ENCODE results near the gene RSAD2. TPM values are rescaled to one million over a fixed set of nuclear protein-coding genes. Genes with fewer than 3 reads are reported as not detected.

RSAD2 gene
- total and polyA plus RNA-seq, 9 of the 15 experiments (the other 6 are each of a cell fraction or from before 2014, with no cell fraction given): 0.15 to 1.4 (median 0.28) TPM

GRCh38 chr2:6914828-6915227 lies 37.3 kb downstream of the RSAD2 start:
- Histone ChIP-seq H3K9ac (ENCODE audit: insufficient read depth in 1 of 2, low read depth in 2 of 2, low read length in 2 of 2) (no peak overlapping the region), H3K9me1 (ENCODE audit: control insufficient read depth, insufficient read depth, low read length) (no peaks in the 10 kb centered on the region), H3K27ac (ENCODE audit: extremely low read depth, low read depth, low read length) (no peak overlapping the region), H3K36me3 (ENCODE audit: control insufficient read depth, insufficient read depth, low read length) (no peaks in the 10 kb centered on the region), H3K27me3 (ENCODE audit: control insufficient read depth in 2 of 2, insufficient read depth in 2 of 2, low read length in 2 of 2) (0 out of 5 replicates have a peak, but pooled peaks cover 0 to 4% of the 10 kb centered on the region in 2 experiments), H3K4me2 (ENCODE audit: insufficient read depth, low read length) (no peak overlapping the region), H2AFZ (ENCODE audit: low read depth, low read length) (no peak overlapping the region), H3K4me3 (no peak overlapping the region), H3K4me1 (replicated peaks in 1 of 2; ENCODE audit: control insufficient read depth in 2 of 2, insufficient read depth in 2 of 2, low read length in 2 of 2) (peaks cover 12 to 26% of the 10 kb centered on the region in 2 experiments), H3K9me3 (replicated peaks; ENCODE audit: control insufficient read depth, insufficient read depth, low read depth, low read length) (no peaks in the 10 kb centered on the region), H3K79me2 (ENCODE audit: control insufficient read depth, insufficient read depth, low read length) (no peaks in the 10 kb centered on the region), H4K20me1 (replicated peaks; ENCODE audit: control insufficient read depth, insufficient read depth, low read length) (no peaks in the 10 kb centered on the region)
- intact Hi-C loops (cut with micrococcal nuclease): loop anchor here (5.0 kb wide), 1 partner anchor 167 kb away; no protein-coding TSS in a partner anchor
- ChIA-PET POLR2A (interaction anchor here (0.8 to 1.5 kb wide), 3 partner anchors 9 to 31 kb away, joined by 3 to 4 read pairs (median 3); no protein-coding TSS in a partner anchor), CTCF (ENCODE audit: low intra/inter-chr PET ratio) (no interaction called here)
- no peak for ATAC-seq
- no peak for TF ChIP-seq HOMEZ (CRISPR knock-in tag; IDR thresholded peaks at IDR 0.05)
- TF ChIP-seq CBFB (CRISPR knock-in tag; IDR thresholded peaks at IDR 0.05): no peak
- TF ChIP-seq PTBP1 (IDR thresholded peaks at IDR 0.05; ENCODE audit: low read depth, low read length): no peak
- TF ChIP-seq VEZF1 (CRISPR knock-in tag; IDR thresholded peaks at IDR 0.05): no peak
- TF ChIP-seq PCBP2 (IDR thresholded peaks at IDR 0.05; ENCODE audit: low read depth, low read length, poor library complexity, severe bottlenecking): no peak
- TF ChIP-seq MBD1 (CRISPR knock-in tag; IDR thresholded peaks at IDR 0.05): no peak
- no peak for TF ChIP-seq E2F1 (CRISPR knock-in tag; IDR thresholded peaks at IDR 0.05)
- TF ChIP-seq NRF1 (conservative IDR thresholded peaks at IDR 0.05 in 1 of 2, IDR thresholded peaks at IDR 0.05 in 1 of 2): no peak
- no peak for TF ChIP-seq FOXK2 (conservative IDR thresholded peaks at IDR 0.05 in 1 of 2, IDR thresholded peaks at IDR 0.05 in 1 of 2; ENCODE audit: low read depth in 2 of 2)
- DNase-seq (ENCODE audit: extremely low read depth in 1 of 4, low spot score in 3 of 4): no peak
- no peak for FAIRE-seq
- no TSS peak for BruUV-seq (replicated peaks)
- in situ Hi-C loops (cut with MboI): no loop called here
- 84% methylated on average over 3 of the region's 3 CpGs for WGBS (ENCODE audit: insufficient coverage, low coverage, missing lambda C conversion rate)
